Spinal cord (tissue), 10 donors: ENCODE data around the gene OR4C15. TPM values are rescaled to one million over a fixed set of nuclear protein-coding genes. Genes with fewer than 3 reads are reported as not detected.

ENCODE experiments used
- DNase-seq, 6 donors: peaks; one replicate each; pipeline versions ENCODE4 v3.0.0 to v3.0.0-alpha.2; 2013 to 2015; ENCODE audit warnings: low spot score in 6 of 6, low read depth in 4 of 6
- H3K27ac ChIP-seq: one replicate; pipeline ENCODE4 v1.5.1; 2013; ENCODE audit warnings: low read depth, low read length, control low read depth
- H3K27me3 ChIP-seq: one replicate; pipeline ENCODE4 v1.6.1; 2013; ENCODE audit warnings: low read length; ENCODE audit not compliant: control insufficient read depth, insufficient read depth
- H3K36me3 ChIP-seq: one replicate; pipeline ENCODE4 v1.6.1; 2013; ENCODE audit warnings: low read length; ENCODE audit not compliant: control insufficient read depth, insufficient read depth
- H3K4me1 ChIP-seq: one replicate; pipeline ENCODE4 v1.6.1; 2013; ENCODE audit warnings: low read length; ENCODE audit not compliant: control insufficient read depth, insufficient read depth
- H3K4me3 ChIP-seq: one replicate; pipeline ENCODE4 v1.5.1; 2013; ENCODE audit warnings: low read depth, low read length, control low read depth
- H3K9me3 ChIP-seq: one replicate; pipeline ENCODE4 v1.6.1; 2013; ENCODE audit warnings: low read length; ENCODE audit not compliant: control insufficient read depth, insufficient read depth
- WGBS: methylation state at CpG from one replicate; pipeline ENCODE4 v1.1.5; 2013; ENCODE audit warnings: missing lambda C conversion rate; ENCODE audit not compliant: insufficient coverage; 5-methylcytosine and 5-hydroxymethylcytosine counted together
- long read RNA-seq, 4 donors: transcript quantifications; one replicate each; lab custom pipeline, GENCODE V29; 2026
- polyA plus RNA-seq, 2 donors: library from polyadenylated mRNA; unstranded; fragments of 120-200 nt; gene quantifications; one replicate each; pipeline ENCODE4 v1.2.1, GENCODE V29; 2013; ENCODE audit not compliant: insufficient read length in 2 of 2
- total RNA-seq, 2 donors: library from RNA; depleted of rRNA in 1 of 2; stranded (reverse); fragments of 120-200 nt in 1 of 2; fragments of >200 nt in 1 of 2; gene quantifications; one replicate each; pipeline versions ENCODE4 v1.2.3 to v1.2.4, GENCODE V29; 2013 to 2014
- donor health status: healthy.

Gene OR4C15
- not detected for total RNA-seq
- not detected for polyA plus RNA-seq
- long read RNA-seq, donor 1, result 0 reads
- long read RNA-seq, donor 2, result 0 reads
- long read RNA-seq, donor 3, result 0 reads
- long read RNA-seq, donor 4, result 0 reads

GRCh38 chr11:55554169-55554568 is at the start of gene OR4C15:
OR4C15 (plus strand) TSS chr11:55554469; CDS start chr11:55554469, 0 bp downstream.
- H3K36me3 ChIP-seq, result no peaks in the 10 kb centered on the region
- no peak for DNase-seq
- H3K27ac ChIP-seq, result no peak within 1 kb of the TSS
- no peaks in the 10 kb centered on the region for H3K9me3 ChIP-seq
- no peak within 1 kb of the TSS for H3K4me3 ChIP-seq
- no peaks in the 10 kb centered on the region for H3K27me3 ChIP-seq
- no peaks in the 10 kb centered on the region for H3K4me1 ChIP-seq

- Histone ChIP-seq H3K4me1 (no peaks in the 10 kb centered on the region), H3K36me3 (no peaks in the 10 kb centered on the region), H3K4me3 (no peak within 1 kb of the TSS), H3K27me3 (no peaks in the 10 kb centered on the region), H3K9me3 (peaks cover 6% of the 10 kb centered on the region), H3K27ac (no peak within 1 kb of the TSS)
- no peak for DNase-seq
- WGBS, result no CpG with 5 or more reads among the region's 3 CpGs
Observed at GRCh38 chr11:55571828-55572227, 17.6 kb downstream of the OR4C15 start, which contains the start of gene OR4C16. OR4C16 (plus strand) TSS chr11:55572128; CDS start chr11:55572128, 0 bp downstream.

GRCh38 chr11:55572548-55572947 is 18.3 kb downstream of the OR4C15 start:
- Histone ChIP-seq H3K36me3 (no peaks in the 10 kb centered on the region), H3K27me3 (no peaks in the 10 kb centered on the region), H3K27ac (no peak overlapping the region), H3K4me1 (no peaks in the 10 kb centered on the region), H3K9me3 (peaks cover 9% of the 10 kb centered on the region), H3K4me3 (no peak overlapping the region)
- no CpG with 5 or more reads among the region's 1 CpG for WGBS
- no peak for DNase-seq

Other genes starting within 250 kb of the OR4C15 start
- not detected for gene OR4A16, start 211.3 kb upstream of the OR4C15 start, total RNA-seq
- gene OR4A16, start 211.3 kb upstream of the OR4C15 start, polyA plus RNA-seq, result not detected
- gene OR4A15, start 186.5 kb upstream of the OR4C15 start, total RNA-seq, result not detected
- not detected for gene OR4A15, start 186.5 kb upstream of the OR4C15 start, polyA plus RNA-seq
- not detected for gene OR4C16, start 17.7 kb downstream of the OR4C15 start, total RNA-seq
- not detected for gene OR4C16, start 17.7 kb downstream of the OR4C15 start, polyA plus RNA-seq
- gene OR4C11, start 53.2 kb downstream of the OR4C15 start, total RNA-seq, result not detected
- gene OR4C11, start 53.2 kb downstream of the OR4C15 start, polyA plus RNA-seq, result not detected
- gene OR4P4, start 80.6 kb downstream of the OR4C15 start, total RNA-seq, result not detected
- gene OR4P4, start 80.6 kb downstream of the OR4C15 start, polyA plus RNA-seq, result under 1 TPM in 1 of 2 donors, not detected in 1; 0.15 TPM
- not detected for gene OR4S2, start 93.9 kb downstream of the OR4C15 start, total RNA-seq
- gene OR4S2, start 93.9 kb downstream of the OR4C15 start, polyA plus RNA-seq, result not detected
- not detected for gene OR4C6, start 107.7 kb downstream of the OR4C15 start, total RNA-seq
- not detected for gene OR4C6, start 107.7 kb downstream of the OR4C15 start, polyA plus RNA-seq
- not detected for gene OR5D13, start 219.0 kb downstream of the OR4C15 start, total RNA-seq
- gene OR5D13, start 219.0 kb downstream of the OR4C15 start, polyA plus RNA-seq, result not detected
- not detected for gene OR5D14, start 241.1 kb downstream of the OR4C15 start, total RNA-seq
- gene OR5D14, start 241.1 kb downstream of the OR4C15 start, polyA plus RNA-seq, result not detected